ENCODE measurements around the gene TLL2.

TLL2 gene

GRCh38 chr10:96419351-96419750, 94.4 kb downstream of the TLL2 start:
- TF ChIP-seq CTCF (conservative IDR thresholded peaks at IDR 0.05; ENCODE audit: low read length) (no peak), EZH2phosphoT487 (IDR thresholded peaks at IDR 0.05; ENCODE audit: borderline replicate concordance) (no peak)
- Histone ChIP-seq H3K4me1 (ENCODE audit: insufficient read depth, low read length, poor library complexity, severe bottlenecking) (peaks cover 6% of the 10 kb centered on the region), H3K4me3 (ENCODE audit: low read length, poor library complexity, severe bottlenecking) (no peak overlapping the region), H3K27me3 (ENCODE audit: insufficient read depth, low read length, poor library complexity, severe bottlenecking) (no peaks in the 10 kb centered on the region), H3K79me2 (ENCODE audit: insufficient read depth, low read length) (no peaks in the 10 kb centered on the region), H3F3A (ENCODE audit: low read depth) (no peaks in the 10 kb centered on the region), H3K9me2 (replicated peaks; ENCODE audit: low read depth, low read length) (no peaks in the 10 kb centered on the region), H3K9me3 (ENCODE audit: insufficient read depth, low read depth, low read length) (no peaks in the 10 kb centered on the region), H3K4me2 (ENCODE audit: low read depth, low read length, poor library complexity, severe bottlenecking) (no peak overlapping the region), H2AFZ (ENCODE audit: low read length) (no peak overlapping the region), H3K9ac (ENCODE audit: low read depth, low read length, poor library complexity, severe bottlenecking) (no peak overlapping the region), H3K36me3 (ENCODE audit: insufficient read depth, low read length) (no peaks in the 10 kb centered on the region), H4K20me1 (ENCODE audit: insufficient read depth, low read length, poor library complexity, severe bottlenecking) (no peaks in the 10 kb centered on the region)

GRCh38 chr10:96418582-96418981, 95.1 kb downstream of the TLL2 start:
- Histone ChIP-seq H3K9ac (ENCODE audit: low read depth, low read length, poor library complexity, severe bottlenecking) (no peak overlapping the region), H3K9me2 (replicated peaks; ENCODE audit: low read depth, low read length) (no peaks in the 10 kb centered on the region), H2AFZ (ENCODE audit: low read length) (no peak overlapping the region), H3K79me2 (ENCODE audit: insufficient read depth, low read length) (no peaks in the 10 kb centered on the region), H3K36me3 (ENCODE audit: insufficient read depth, low read length) (no peaks in the 10 kb centered on the region), H3K4me1 (ENCODE audit: insufficient read depth, low read length, poor library complexity, severe bottlenecking) (peaks cover 6% of the 10 kb centered on the region), H4K20me1 (ENCODE audit: insufficient read depth, low read length, poor library complexity, severe bottlenecking) (no peaks in the 10 kb centered on the region), H3K4me3 (ENCODE audit: low read length, poor library complexity, severe bottlenecking) (no peak overlapping the region), H3F3A (ENCODE audit: low read depth) (no peaks in the 10 kb centered on the region), H3K27me3 (ENCODE audit: insufficient read depth, low read length, poor library complexity, severe bottlenecking) (no peaks in the 10 kb centered on the region), H3K9me3 (ENCODE audit: insufficient read depth, low read depth, low read length) (no peaks in the 10 kb centered on the region), H3K4me2 (ENCODE audit: low read depth, low read length, poor library complexity, severe bottlenecking) (no peak overlapping the region)
- TF ChIP-seq EZH2phosphoT487 (IDR thresholded peaks at IDR 0.05; ENCODE audit: borderline replicate concordance), result no peak
- TF ChIP-seq CTCF (conservative IDR thresholded peaks at IDR 0.05; ENCODE audit: low read length), result no peak

- H3K4me2 ChIP-seq (ENCODE audit: low read depth, low read length, poor library complexity, severe bottlenecking), result no peak overlapping the region
- no peaks in the 10 kb centered on the region for H3F3A ChIP-seq (ENCODE audit: low read depth)
- H3K9ac ChIP-seq (ENCODE audit: low read depth, low read length, poor library complexity, severe bottlenecking), result no peak overlapping the region
- H3K9me3 ChIP-seq (ENCODE audit: insufficient read depth, low read depth, low read length), result no peaks in the 10 kb centered on the region
- H3K9me2 ChIP-seq (replicated peaks; ENCODE audit: low read depth, low read length), result no peaks in the 10 kb centered on the region
- no peak overlapping the region for H3K4me3 ChIP-seq (ENCODE audit: low read length, poor library complexity, severe bottlenecking)
- H3K4me1 ChIP-seq (ENCODE audit: insufficient read depth, low read length, poor library complexity, severe bottlenecking), result peaks cover 6% of the 10 kb centered on the region
- no peaks in the 10 kb centered on the region for H3K79me2 ChIP-seq (ENCODE audit: insufficient read depth, low read length)
- H4K20me1 ChIP-seq (ENCODE audit: insufficient read depth, low read length, poor library complexity, severe bottlenecking), result no peaks in the 10 kb centered on the region
- H2AFZ ChIP-seq (ENCODE audit: low read length), result no peak overlapping the region
- TF ChIP-seq CTCF (conservative IDR thresholded peaks at IDR 0.05; ENCODE audit: low read length) (no peak), EZH2phosphoT487 (IDR thresholded peaks at IDR 0.05; ENCODE audit: borderline replicate concordance) (no peak)
- no peaks in the 10 kb centered on the region for H3K27me3 ChIP-seq (ENCODE audit: insufficient read depth, low read length, poor library complexity, severe bottlenecking)
- no peaks in the 10 kb centered on the region for H3K36me3 ChIP-seq (ENCODE audit: insufficient read depth, low read length)
Observed at GRCh38 chr10:96417441-96417840, 96.3 kb downstream of the TLL2 start.

All from Loucy (cell line).